Measurements from ENCODE around the gene PLA2G4A.

The PLA2G4A gene

GRCh38 chr1:186828611-186829454, at the start of gene PLA2G4A:
Gene PLA2G4A, plus strand, starts transcription at chr1:186828949. Its CDS starts 25,406 bp downstream, at chr1:186854355.
- no peak for DNase-seq (ENCODE audit: low read depth in 2 of 3, low spot score in 2 of 3)

GRCh38 chr1:186780076-186780475, 48.7 kb upstream of the PLA2G4A start:
- DNase-seq (ENCODE audit: low read depth in 2 of 3, low spot score in 2 of 3) = no peak

GRCh38 chr1:186781730-186782129, 47.0 kb upstream of the PLA2G4A start:
- DNase-seq (ENCODE audit: low read depth in 2 of 3, low spot score in 2 of 3) = no peak

- DNase-seq (ENCODE audit: low read depth in 2 of 3, low spot score in 2 of 3) = no peak
Observed at GRCh38 chr1:186782791-186783190, 46.0 kb upstream of the PLA2G4A start.

- DNase-seq (ENCODE audit: low read depth in 2 of 3, low spot score in 2 of 3) = no peak
Observed at GRCh38 chr1:186783193-186783592, 45.6 kb upstream of the PLA2G4A start.

- no peak for DNase-seq (ENCODE audit: low read depth in 2 of 3, low spot score in 2 of 3)
Observed at GRCh38 chr1:186785503-186785902, 43.2 kb upstream of the PLA2G4A start.

GRCh38 chr1:186790101-186790500, 38.6 kb upstream of the PLA2G4A start:
- no peak for DNase-seq (ENCODE audit: low read depth in 2 of 3, low spot score in 2 of 3)

- DNase-seq (ENCODE audit: low read depth in 2 of 3, low spot score in 2 of 3) = no peak
Observed at GRCh38 chr1:186792870-186793581, 35.7 kb upstream of the PLA2G4A start.

- no peak for DNase-seq (ENCODE audit: low read depth in 2 of 3, low spot score in 2 of 3)
Observed at GRCh38 chr1:186793582-186793927, 35.2 kb upstream of the PLA2G4A start.

- no peak for DNase-seq (ENCODE audit: low read depth in 2 of 3, low spot score in 2 of 3)
Observed at GRCh38 chr1:186798960-186799688, 29.6 kb upstream of the PLA2G4A start.

GRCh38 chr1:186799689-186800054, 29.1 kb upstream of the PLA2G4A start:
- no peak for DNase-seq (ENCODE audit: low read depth in 2 of 3, low spot score in 2 of 3)

- no peak for DNase-seq (ENCODE audit: low read depth in 2 of 3, low spot score in 2 of 3)
Observed at GRCh38 chr1:186802388-186802787, 26.4 kb upstream of the PLA2G4A start.

- DNase-seq (ENCODE audit: low read depth in 2 of 3, low spot score in 2 of 3) = no peak
Observed at GRCh38 chr1:186804679-186805078, 24.1 kb upstream of the PLA2G4A start.

GRCh38 chr1:186806477-186806876, 22.3 kb upstream of the PLA2G4A start:
- DNase-seq (ENCODE audit: low read depth in 2 of 3, low spot score in 2 of 3) = no peak

- no peak for DNase-seq (ENCODE audit: low read depth in 2 of 3, low spot score in 2 of 3)
Observed at GRCh38 chr1:186807163-186807562, 21.6 kb upstream of the PLA2G4A start.

- no peak for DNase-seq (ENCODE audit: low read depth in 2 of 3, low spot score in 2 of 3)
Observed at GRCh38 chr1:186811892-186812291, 16.9 kb upstream of the PLA2G4A start.

- no peak for DNase-seq (ENCODE audit: low read depth in 2 of 3, low spot score in 2 of 3)
Observed at GRCh38 chr1:186812570-186812969, 16.2 kb upstream of the PLA2G4A start.

- no peak for DNase-seq (ENCODE audit: low read depth in 2 of 3, low spot score in 2 of 3)
Observed at GRCh38 chr1:186813420-186813819, 15.3 kb upstream of the PLA2G4A start.

- DNase-seq (ENCODE audit: low read depth in 2 of 3, low spot score in 2 of 3) = no peak
Observed at GRCh38 chr1:186819126-186819525, 9.6 kb upstream of the PLA2G4A start.

- no peak for DNase-seq (ENCODE audit: low read depth in 2 of 3, low spot score in 2 of 3)
Observed at GRCh38 chr1:186819563-186819962, 9.2 kb upstream of the PLA2G4A start.

- no peak for DNase-seq (ENCODE audit: low read depth in 2 of 3, low spot score in 2 of 3)
Observed at GRCh38 chr1:186829686-186830587, 1.2 kb downstream of the PLA2G4A start.
